ENCODE results near the gene ACVR1B. TPM values are rescaled to one million over a fixed set of nuclear protein-coding genes. Genes with fewer than 3 reads are reported as not detected.

The ACVR1B gene
- total and polyA plus RNA-seq, 2 experiments from 2014 or later = 5.7 to 22.4 TPM

- no peak overlapping the region for H3K4me3 ChIP-seq
- H3K27me3 ChIP-seq = no peaks in the 10 kb centered on the region
- WGBS (ENCODE audit: low lambda C conversion rate, missing lambda C conversion rate) = 81% methylated on average over 4 of the region's 4 CpGs
- H3K9me3 ChIP-seq (ENCODE audit: low read depth) = no peaks in the 10 kb centered on the region
- peaks cover 84% of the 10 kb centered on the region for H3K79me2 ChIP-seq
- H3K4me2 ChIP-seq = peak overlapping the region; percentile 44
- H3K36me3 ChIP-seq (replicated peaks; ENCODE audit: insufficient read depth, low read depth) = no peaks in the 10 kb centered on the region
- peak overlapping the region; percentile 69 for H3K27ac ChIP-seq
- peaks cover 6% of the 10 kb centered on the region for H4K20me1 ChIP-seq (ENCODE audit: insufficient read depth, poor library complexity, severe bottlenecking)
- no peak overlapping the region for H2AFZ ChIP-seq
- H3K9me2 ChIP-seq (replicated peaks; ENCODE audit: insufficient read depth) = no peaks in the 10 kb centered on the region
- DNase-seq (ENCODE audit: low spot score) = no peak
- TF ChIP-seq EZH2phosphoT487 (IDR thresholded peaks at IDR 0.05; ENCODE audit: low read depth, severe bottlenecking, unreplicated experiment) (no peak), EZH2 (IDR thresholded peaks at IDR 0.05; ENCODE audit: borderline replicate concordance) (no peak), CTCF (IDR thresholded peaks at IDR 0.05; ENCODE audit: poor library complexity) (no peak)
- peaks cover 53% of the 10 kb centered on the region for H3K4me1 ChIP-seq (ENCODE audit: insufficient read depth)
These were observed 20.4 kb downstream of the ACVR1B start for GRCh38 chr12:51971679-51972421.

- no peaks in the 10 kb centered on the region for H3K27me3 ChIP-seq
- peak overlapping the region; percentile 44 for H3K4me2 ChIP-seq
- TF ChIP-seq EZH2phosphoT487 (IDR thresholded peaks at IDR 0.05; ENCODE audit: low read depth, severe bottlenecking, unreplicated experiment) = no peak
- TF ChIP-seq CTCF (IDR thresholded peaks at IDR 0.05; ENCODE audit: poor library complexity) = no peak
- TF ChIP-seq EZH2 (IDR thresholded peaks at IDR 0.05; ENCODE audit: borderline replicate concordance) = no peak
- H3K27ac ChIP-seq = peak overlapping the region; percentile 69
- peaks cover 6% of the 10 kb centered on the region for H4K20me1 ChIP-seq (ENCODE audit: insufficient read depth, poor library complexity, severe bottlenecking)
- no peak overlapping the region for H2AFZ ChIP-seq
- 55% methylated on average over 5 of the region's 5 CpGs for WGBS (ENCODE audit: low lambda C conversion rate, missing lambda C conversion rate)
- no peak for DNase-seq (ENCODE audit: low spot score)
- no peak overlapping the region for H3K4me3 ChIP-seq
- peaks cover 58% of the 10 kb centered on the region for H3K4me1 ChIP-seq (ENCODE audit: insufficient read depth)
- H3K9me3 ChIP-seq (ENCODE audit: low read depth) = no peaks in the 10 kb centered on the region
- H3K36me3 ChIP-seq (replicated peaks; ENCODE audit: insufficient read depth, low read depth) = no peaks in the 10 kb centered on the region
- H3K79me2 ChIP-seq = peaks cover 79% of the 10 kb centered on the region
- H3K9me2 ChIP-seq (replicated peaks; ENCODE audit: insufficient read depth) = no peaks in the 10 kb centered on the region
These were observed 20.9 kb downstream of the ACVR1B start for GRCh38 chr12:51972422-51972812.

GRCh38 chr12:51972849-51973273 lies 21.4 kb downstream of the ACVR1B start:
- no peak overlapping the region for H2AFZ ChIP-seq
- no peak overlapping the region for H3K4me3 ChIP-seq
- DNase-seq (ENCODE audit: low spot score) = peak; percentile 37
- H4K20me1 ChIP-seq (ENCODE audit: insufficient read depth, poor library complexity, severe bottlenecking) = peaks cover 6% of the 10 kb centered on the region
- H3K36me3 ChIP-seq (replicated peaks; ENCODE audit: insufficient read depth, low read depth) = no peaks in the 10 kb centered on the region
- H3K27ac ChIP-seq = peak overlapping the region; percentile 69
- H3K9me2 ChIP-seq (replicated peaks; ENCODE audit: insufficient read depth) = no peaks in the 10 kb centered on the region
- no peaks in the 10 kb centered on the region for H3K27me3 ChIP-seq
- WGBS (ENCODE audit: low lambda C conversion rate, missing lambda C conversion rate) = 34% methylated on average over 9 of the region's 9 CpGs
- peaks cover 76% of the 10 kb centered on the region for H3K79me2 ChIP-seq
- H3K9me3 ChIP-seq (ENCODE audit: low read depth) = no peaks in the 10 kb centered on the region
- H3K4me1 ChIP-seq (ENCODE audit: insufficient read depth) = peaks cover 62% of the 10 kb centered on the region
- peak overlapping the region; percentile 44 for H3K4me2 ChIP-seq
- TF ChIP-seq CTCF (IDR thresholded peaks at IDR 0.05; ENCODE audit: poor library complexity) = no peak
- TF ChIP-seq EZH2phosphoT487 (IDR thresholded peaks at IDR 0.05; ENCODE audit: low read depth, severe bottlenecking, unreplicated experiment) = no peak
- no peak for TF ChIP-seq EZH2 (IDR thresholded peaks at IDR 0.05; ENCODE audit: borderline replicate concordance)
